GM23248 (cell line): ENCODE results near the gene SNAP25. TPM values are rescaled to one million over a fixed set of nuclear protein-coding genes. Genes with fewer than 3 reads are reported as not detected.

ENCODE experiments used
- DNase-seq: peaks from one replicate; pipeline ENCODE4 v3.0.0-alpha.2; 2015
- H2AFZ ChIP-seq: fragments of 200-600 bp; sonication (generic); 2 replicates; pipeline ENCODE4 v1.6.1; 2016; ENCODE audit warnings: antibody characterized with exemption
- H3F3A ChIP-seq: fragments of 200-600 bp; sonication (generic); 2 replicates; pipeline ENCODE4 v1.6.1; 2016; ENCODE audit warnings: mild to moderate bottlenecking, antibody characterized with exemption, mixed run types; ENCODE audit not compliant: insufficient read depth
- H3K27ac ChIP-seq: fragments of 200-600 bp; sonication (generic); 2 replicates; pipeline ENCODE4 v1.5.1; 2016; ENCODE audit warnings: mild to moderate bottlenecking
- H3K27me3 ChIP-seq: fragments of 200-600 bp; sonication (generic); replicated peaks from 2 replicates; pipeline ENCODE4 v1.6.1; 2016; ENCODE audit warnings: mild to moderate bottlenecking; ENCODE audit not compliant: insufficient read depth
- H3K36me3 ChIP-seq: fragments of 200-600 bp; sonication (generic); 2 replicates; pipeline ENCODE4 v1.6.1; 2016; ENCODE audit warnings: low read depth, mild to moderate bottlenecking
- H3K4me1 ChIP-seq: fragments of 200-600 bp; sonication (generic); 2 replicates; pipeline ENCODE4 v1.6.1; 2016; ENCODE audit warnings: mild to moderate bottlenecking; ENCODE audit not compliant: insufficient read depth
- H3K4me2 ChIP-seq: fragments of 200-600 bp; sonication (generic); one replicate; pipeline ENCODE4 v1.6.1; 2016; ENCODE audit warnings: mild to moderate bottlenecking; ENCODE audit not compliant: unreplicated experiment
- H3K4me3 ChIP-seq: fragments of 200-600 bp; sonication (generic); 2 replicates; pipeline ENCODE4 v1.5.1; 2016; ENCODE audit warnings: mild to moderate bottlenecking
- H3K79me2 ChIP-seq: fragments of 200-600 bp; sonication (generic); 2 replicates; pipeline ENCODE4 v1.6.1; 2016; ENCODE audit warnings: mild to moderate bottlenecking; ENCODE audit not compliant: insufficient read depth
- H3K9ac ChIP-seq: fragments of 200-600 bp; sonication (generic); 2 replicates; pipeline ENCODE4 v1.6.1; 2016; ENCODE audit warnings: mild to moderate bottlenecking
- H3K9me2 ChIP-seq: fragments of 200-600 bp; sonication (generic); 2 replicates; pipeline ENCODE4 v1.6.1; 2016; ENCODE audit warnings: mixed run types, mild to moderate bottlenecking, moderate library complexity; ENCODE audit not compliant: insufficient read depth
- H3K9me3 ChIP-seq: fragments of 200-600 bp; sonication (generic); one replicate; pipeline ENCODE4 v1.6.1; 2017; ENCODE audit warnings: low read depth
- H4K20me1 ChIP-seq: fragments of 200-600 bp; sonication (generic); 2 replicates; pipeline ENCODE4 v1.6.0; 2016; ENCODE audit not compliant: insufficient read depth
- EZH2 ChIP-seq: fragments of 200-600 bp; sonication (generic); IDR thresholded peaks from 2 replicates; pipeline ENCODE4 v1.6.1; 2018; ENCODE audit warnings: antibody characterized with exemption, mild to moderate bottlenecking; ENCODE audit not compliant: insufficient read depth, poor library complexity, severe bottlenecking
- EZH2phosphoT487 ChIP-seq: fragments of 200-600 bp; sonication (generic); IDR thresholded peaks from 2 replicates; pipeline ENCODE4 v1.6.1; 2018; ENCODE audit warnings: antibody characterized with exemption, moderate library complexity, mild to moderate bottlenecking, low read depth; ENCODE audit not compliant: insufficient read depth
- WGBS, 2 experiments: methylation state at CpG; one replicate each; pipeline ENCODE4 v1.1.6; 2015 to 2017; ENCODE audit warnings: low lambda C conversion rate in 2 of 2, low coverage in 1 of 2; ENCODE audit errors: missing lambda C conversion rate in 2 of 2; 5-methylcytosine and 5-hydroxymethylcytosine counted together
- in situ Hi-C: fragments of 300-500 bp; cut with MboI; formaldehyde crosslinking; loops from 2 replicates; pipeline ENCODE4 v1.15.0; 2020
- polyA plus RNA-seq: library from polyadenylated mRNA; unstranded; fragments of >200 nt; fragmentation: Nextera tagmentation; extraction: Ambion mirVana; gene quantifications from 2 replicates; pipeline ENCODE4 v1.2.1, GENCODE V29; 2016
- total RNA-seq: library from RNA; depleted of rRNA; stranded (reverse); fragments of >200 nt; shearing (Covaris generic); gene quantifications from 2 replicates; pipeline ENCODE4 v1.2.3, GENCODE V29; 2014

The SNAP25 gene
- total and polyA plus RNA-seq, 2 experiments from 2014 or later = 0.09 TPM; not detected in 1

GRCh38 chr20:10178727-10179313 is 39.8 kb upstream of the SNAP25 start:
- no peaks in the 10 kb centered on the region for H3K9me3 ChIP-seq
- H3K27me3 ChIP-seq = peaks cover 11% of the 10 kb centered on the region; the same call in 1 of the 2 replicates
- no peaks in the 10 kb centered on the region for H3K9me2 ChIP-seq
- no peak overlapping the region for H3K9ac ChIP-seq
- H3K27ac ChIP-seq = no peak overlapping the region
- no peak overlapping the region for H3K4me3 ChIP-seq
- no peak overlapping the region for H3K4me2 ChIP-seq
- no peaks in the 10 kb centered on the region for H4K20me1 ChIP-seq
- DNase-seq = no peak
- no peaks in the 10 kb centered on the region for H3K79me2 ChIP-seq
- H2AFZ ChIP-seq = no peak overlapping the region
- H3K4me1 ChIP-seq = no peaks in the 10 kb centered on the region
- TF ChIP-seq EZH2 = no peak
- no peak for TF ChIP-seq EZH2phosphoT487
- in situ Hi-C loops = no loop called here
- no peaks in the 10 kb centered on the region for H3K36me3 ChIP-seq
- H3F3A ChIP-seq = no peaks in the 10 kb centered on the region
- WGBS, 2 experiments = 53 to 62% methylated on average over 3 of the region's 3 CpGs

- no peaks in the 10 kb centered on the region for H3F3A ChIP-seq
- 79 to 89% methylated on average over 4 of the region's 4 CpGs for WGBS, 2 experiments
- in situ Hi-C loops = no loop called here
- H3K27ac ChIP-seq = no peak overlapping the region
- H3K4me3 ChIP-seq = no peak overlapping the region
- H3K27me3 ChIP-seq = peaks cover 7% of the 10 kb centered on the region; the same call in 1 of the 2 replicates
- H2AFZ ChIP-seq = no peak overlapping the region
- H4K20me1 ChIP-seq = no peaks in the 10 kb centered on the region
- peak; percentile 6 for DNase-seq
- no peaks in the 10 kb centered on the region for H3K79me2 ChIP-seq
- H3K9me2 ChIP-seq = no peaks in the 10 kb centered on the region
- no peak for TF ChIP-seq EZH2
- TF ChIP-seq EZH2phosphoT487 = no peak
- no peaks in the 10 kb centered on the region for H3K4me1 ChIP-seq
- H3K4me2 ChIP-seq = no peak overlapping the region
- H3K36me3 ChIP-seq = no peaks in the 10 kb centered on the region
- H3K9ac ChIP-seq = no peak overlapping the region
- no peaks in the 10 kb centered on the region for H3K9me3 ChIP-seq
Measured at GRCh38 chr20:10179574-10180298, 38.9 kb upstream of the SNAP25 start.

- DNase-seq = no peak
- in situ Hi-C loops = no loop called here
- H3K4me1 ChIP-seq = no peaks in the 10 kb centered on the region
- 39 to 46% methylated on average over 2 of the region's 2 CpGs for WGBS, 2 experiments
- H3K27me3 ChIP-seq = peaks cover 7% of the 10 kb centered on the region; the same call in 1 of the 2 replicates
- no peak for TF ChIP-seq EZH2
- no peak for TF ChIP-seq EZH2phosphoT487
- H3K4me3 ChIP-seq = no peak overlapping the region
- H3K27ac ChIP-seq = no peak overlapping the region
- no peak overlapping the region for H3K4me2 ChIP-seq
- H3K9ac ChIP-seq = no peak overlapping the region
- H3K9me2 ChIP-seq = no peaks in the 10 kb centered on the region
- no peak overlapping the region for H2AFZ ChIP-seq
- H3K9me3 ChIP-seq = no peaks in the 10 kb centered on the region
- no peaks in the 10 kb centered on the region for H3F3A ChIP-seq
- H3K36me3 ChIP-seq = no peaks in the 10 kb centered on the region
- no peaks in the 10 kb centered on the region for H3K79me2 ChIP-seq
- H4K20me1 ChIP-seq = no peaks in the 10 kb centered on the region
Measured at GRCh38 chr20:10180651-10181235, 37.9 kb upstream of the SNAP25 start.

- Histone ChIP-seq H3K27me3 (0 out of 2 replicates have a peak, but pooled peaks cover 5% of the 10 kb centered on the region), H3K4me2 (no peak overlapping the region), H3K9me2 (no peaks in the 10 kb centered on the region), H4K20me1 (no peaks in the 10 kb centered on the region), H3K27ac (no peak overlapping the region), H3K4me1 (no peaks in the 10 kb centered on the region), H2AFZ (no peak overlapping the region), H3F3A (no peaks in the 10 kb centered on the region), H3K9ac (no peak overlapping the region), H3K79me2 (no peaks in the 10 kb centered on the region), H3K9me3 (no peaks in the 10 kb centered on the region), H3K36me3 (no peaks in the 10 kb centered on the region), H3K4me3 (no peak overlapping the region)
- no peak for DNase-seq
- WGBS, 2 experiments = 61 to 66% methylated on average over 3 of the region's 3 CpGs
- in situ Hi-C loops = no loop called here
- TF ChIP-seq EZH2 (no peak), EZH2phosphoT487 (no peak)
Measured at GRCh38 chr20:10185741-10186558, 32.7 kb upstream of the SNAP25 start.
